ENCODE results near the gene IL12RB1. TPM values are rescaled to one million over a fixed set of nuclear protein-coding genes. Genes with fewer than 3 reads are reported as not detected.

The IL12RB1 gene
- not detected in 2 replicates for total RNA-seq
- not detected in 2 replicates for polyA plus RNA-seq

GRCh38 chr19:18086590-18087138, at the start of gene IL12RB1:
TSS of gene IL12RB1 (minus strand) at chr19:18086934. CDS start at chr19:18086823, 111 bp downstream.
- no peaks in the 10 kb centered on the region for H3K27me3 ChIP-seq
- TF ChIP-seq EZH2 (IDR thresholded peaks at IDR 0.05; ENCODE audit: borderline replicate concordance) (no peak), CTCF (IDR thresholded peaks at IDR 0.05; ENCODE audit: poor library complexity) (no peak), EZH2phosphoT487 (IDR thresholded peaks at IDR 0.05; ENCODE audit: low read depth, severe bottlenecking, unreplicated experiment) (no peak)
- no peaks in the 10 kb centered on the region for H4K20me1 ChIP-seq (ENCODE audit: insufficient read depth, poor library complexity, severe bottlenecking)
- no peak within 1 kb of the TSS for H2AFZ ChIP-seq
- H3K9me2 ChIP-seq (replicated peaks; ENCODE audit: insufficient read depth): no peaks in the 10 kb centered on the region
- H3K36me3 ChIP-seq (replicated peaks; ENCODE audit: insufficient read depth, low read depth): no peaks in the 10 kb centered on the region
- no peak within 1 kb of the TSS for H3K4me3 ChIP-seq
- no peaks in the 10 kb centered on the region for H3K4me1 ChIP-seq (ENCODE audit: insufficient read depth)
- no peak within 1 kb of the TSS for H3K4me2 ChIP-seq
- H3K27ac ChIP-seq: no peak within 1 kb of the TSS
- no peaks in the 10 kb centered on the region for H3K9me3 ChIP-seq (ENCODE audit: low read depth)
- DNase-seq (ENCODE audit: low spot score): no peak
- H3K79me2 ChIP-seq: no peaks in the 10 kb centered on the region
- WGBS (ENCODE audit: low lambda C conversion rate, missing lambda C conversion rate): 82% methylated on average over 12 of the region's 12 CpGs

GRCh38 chr19:18135712-18136584, 49.2 kb upstream of the IL12RB1 start:
- 71% methylated on average over 14 of the region's 18 CpGs for WGBS (ENCODE audit: low lambda C conversion rate, missing lambda C conversion rate)
- no peaks in the 10 kb centered on the region for H3K36me3 ChIP-seq (replicated peaks; ENCODE audit: insufficient read depth, low read depth)
- peak overlapping the region; percentile 29 for H3K4me2 ChIP-seq

GRCh38 chr19:18131841-18132596, 45.3 kb upstream of the IL12RB1 start:
- DNase-seq (ENCODE audit: low spot score): no peak
- no peak overlapping the region for H3K4me3 ChIP-seq
- no peak overlapping the region for H3K27ac ChIP-seq
- no peaks in the 10 kb centered on the region for H3K79me2 ChIP-seq
- no peak for TF ChIP-seq EZH2 (IDR thresholded peaks at IDR 0.05; ENCODE audit: borderline replicate concordance)
- no peak for TF ChIP-seq CTCF (IDR thresholded peaks at IDR 0.05; ENCODE audit: poor library complexity)
- TF ChIP-seq EZH2phosphoT487 (IDR thresholded peaks at IDR 0.05; ENCODE audit: low read depth, severe bottlenecking, unreplicated experiment): no peak
- H3K4me1 ChIP-seq (ENCODE audit: insufficient read depth): peaks cover 10% of the 10 kb centered on the region
- 91% methylated on average over 17 of the region's 31 CpGs for WGBS (ENCODE audit: low lambda C conversion rate, missing lambda C conversion rate)
- no peak overlapping the region for H2AFZ ChIP-seq
- no peaks in the 10 kb centered on the region for H3K9me3 ChIP-seq (ENCODE audit: low read depth)
- no peak overlapping the region for H3K4me2 ChIP-seq
- H4K20me1 ChIP-seq (ENCODE audit: insufficient read depth, poor library complexity, severe bottlenecking): no peaks in the 10 kb centered on the region
- no peaks in the 10 kb centered on the region for H3K27me3 ChIP-seq
- H3K36me3 ChIP-seq (replicated peaks; ENCODE audit: insufficient read depth, low read depth): no peaks in the 10 kb centered on the region
- no peaks in the 10 kb centered on the region for H3K9me2 ChIP-seq (replicated peaks; ENCODE audit: insufficient read depth)

More at GRCh38 chr19:18135712-18136584, 49.2 kb upstream of the IL12RB1 start:
- H3K79me2 ChIP-seq: no peaks in the 10 kb centered on the region
- peaks cover 10% of the 10 kb centered on the region for H3K4me1 ChIP-seq (ENCODE audit: insufficient read depth)
- H3K27me3 ChIP-seq: no peaks in the 10 kb centered on the region
- H3K9me2 ChIP-seq (replicated peaks; ENCODE audit: insufficient read depth): no peaks in the 10 kb centered on the region
- no peak overlapping the region for H2AFZ ChIP-seq
- no peaks in the 10 kb centered on the region for H4K20me1 ChIP-seq (ENCODE audit: insufficient read depth, poor library complexity, severe bottlenecking)
- TF ChIP-seq EZH2 (IDR thresholded peaks at IDR 0.05; ENCODE audit: borderline replicate concordance): no peak
- TF ChIP-seq EZH2phosphoT487 (IDR thresholded peaks at IDR 0.05; ENCODE audit: low read depth, severe bottlenecking, unreplicated experiment): no peak
- TF ChIP-seq CTCF (IDR thresholded peaks at IDR 0.05; ENCODE audit: poor library complexity): no peak
- peak overlapping the region; percentile 93 for H3K27ac ChIP-seq
- H3K9me3 ChIP-seq (ENCODE audit: low read depth): no peaks in the 10 kb centered on the region
- no peak overlapping the region for H3K4me3 ChIP-seq
- DNase-seq (ENCODE audit: low spot score): peak; percentile 91

All from hepatocyte (in vitro differentiated cells).